Stimulated activated CD4-positive, alpha-beta T cell treated with anti-CD3 and anti-CD28 coated beads, Interleukin-1b, Interleukin-23, amount 100 ng/mL, for 1 hour (primary cell): ENCODE results near the gene C5orf58.

Experiments used
- DNase-seq, 2 donors: peaks; one replicate each; pipeline ENCODE4 v3.0.0-alpha.2; 2020; ENCODE audit warnings: low read depth in 2 of 2

The C5orf58 gene

GRCh38 chr5:170232786-170233185 is at the start of gene C5orf58:
Gene C5orf58, plus strand, starts transcription at chr5:170232985. Its CDS starts 1,992 bp downstream, at chr5:170234977.
- DNase-seq = no peak

GRCh38 chr5:170183816-170184687 is 48.7 kb upstream of the C5orf58 start:
- DNase-seq = no peak

- DNase-seq = no peak
Observed at GRCh38 chr5:170184737-170185136, 48.0 kb upstream of the C5orf58 start.

- DNase-seq = no peak
Observed at GRCh38 chr5:170186156-170186555, 46.6 kb upstream of the C5orf58 start.

- no peak for DNase-seq
Observed at GRCh38 chr5:170186856-170187255, 45.9 kb upstream of the C5orf58 start.

GRCh38 chr5:170190436-170191134 is 42.2 kb upstream of the C5orf58 start:
- DNase-seq = no peak

GRCh38 chr5:170192829-170193228 is 40.0 kb upstream of the C5orf58 start:
- DNase-seq = no peak

- no peak for DNase-seq
Observed at GRCh38 chr5:170195961-170196360, 36.8 kb upstream of the C5orf58 start.

GRCh38 chr5:170200876-170201275 is 31.9 kb upstream of the C5orf58 start:
- DNase-seq = no peak

GRCh38 chr5:170201311-170201710 is 31.5 kb upstream of the C5orf58 start:
- DNase-seq = no peak

GRCh38 chr5:170202117-170202516 is 30.7 kb upstream of the C5orf58 start:
- no peak for DNase-seq

- no peak for DNase-seq
Observed at GRCh38 chr5:170204202-170204601, 28.6 kb upstream of the C5orf58 start.

GRCh38 chr5:170206216-170206615 is 26.6 kb upstream of the C5orf58 start:
- DNase-seq = no peak

- no peak for DNase-seq
Observed at GRCh38 chr5:170206958-170207357, 25.8 kb upstream of the C5orf58 start.

- DNase-seq = no peak
Observed at GRCh38 chr5:170211575-170212334, 21.0 kb upstream of the C5orf58 start.

GRCh38 chr5:170216257-170216864 is 16.4 kb upstream of the C5orf58 start:
- DNase-seq = no peak

- no peak for DNase-seq
Observed at GRCh38 chr5:170217831-170218230, 15.0 kb upstream of the C5orf58 start.

GRCh38 chr5:170218726-170219125 is 14.1 kb upstream of the C5orf58 start:
- DNase-seq = no peak

GRCh38 chr5:170219615-170220014 is 13.2 kb upstream of the C5orf58 start:
- no peak for DNase-seq

- DNase-seq = no peak
Observed at GRCh38 chr5:170220191-170220590, 12.6 kb upstream of the C5orf58 start.

- no peak for DNase-seq
Observed at GRCh38 chr5:170221327-170221741, 11.5 kb upstream of the C5orf58 start.

GRCh38 chr5:170223360-170223759 is 9.4 kb upstream of the C5orf58 start:
- DNase-seq = no peak
